GM19452 (cell line): ENCODE results near the gene KBTBD7.
A peak's percentile ranks its signal among the peaks of the same experiment; 100 is the strongest.

Experiments used
- ATAC-seq: cut with Tn5 transposase; IDR thresholded peaks from one replicate; pipeline ENCODE4 v1.9.1; 2021; ENCODE audit not compliant: unreplicated experiment

KBTBD7 gene

GRCh38 chr13:41193919-41194824 is at the start of gene KBTBD7:
TSS of gene KBTBD7 (minus strand) at chr13:41194569. CDS start at chr13:41194257, 312 bp downstream.
- ATAC-seq: peak; percentile 97

- ATAC-seq: no peak
Observed at GRCh38 chr13:41241626-41242025, 47.3 kb upstream of the KBTBD7 start.

- ATAC-seq: no peak
Observed at GRCh38 chr13:41236369-41236768, 42.0 kb upstream of the KBTBD7 start.

- no peak for ATAC-seq
Observed at GRCh38 chr13:41232578-41233480, 38.5 kb upstream of the KBTBD7 start.

GRCh38 chr13:41231786-41232185 is 37.4 kb upstream of the KBTBD7 start:
- ATAC-seq: no peak

GRCh38 chr13:41231025-41231677 is 36.8 kb upstream of the KBTBD7 start:
- no peak for ATAC-seq

- ATAC-seq: no peak
Observed at GRCh38 chr13:41229356-41229755, 35.0 kb upstream of the KBTBD7 start.

GRCh38 chr13:41224113-41225110 is 30.0 kb upstream of the KBTBD7 start:
- ATAC-seq: no peak

- ATAC-seq: no peak
Observed at GRCh38 chr13:41222259-41222852, 28.0 kb upstream of the KBTBD7 start.

- no peak for ATAC-seq
Observed at GRCh38 chr13:41220401-41220800, 26.0 kb upstream of the KBTBD7 start.

- no peak for ATAC-seq
Observed at GRCh38 chr13:41216160-41216559, 21.8 kb upstream of the KBTBD7 start.

- no peak for ATAC-seq
Observed at GRCh38 chr13:41213919-41214318, 19.6 kb upstream of the KBTBD7 start.

GRCh38 chr13:41213316-41213715 is 18.9 kb upstream of the KBTBD7 start:
- ATAC-seq: no peak

- no peak for ATAC-seq
Observed at GRCh38 chr13:41212881-41213280, 18.5 kb upstream of the KBTBD7 start.

GRCh38 chr13:41211062-41211461 is 16.7 kb upstream of the KBTBD7 start:
- no peak for ATAC-seq

GRCh38 chr13:41206467-41206866 is 12.1 kb upstream of the KBTBD7 start:
- ATAC-seq: no peak

GRCh38 chr13:41203810-41204209 is 9.4 kb upstream of the KBTBD7 start:
- ATAC-seq: no peak

- no peak for ATAC-seq
Observed at GRCh38 chr13:41200126-41200525, 5.8 kb upstream of the KBTBD7 start.

- ATAC-seq: peak; percentile 80
Observed at GRCh38 chr13:41199526-41199925, 5.2 kb upstream of the KBTBD7 start.

- ATAC-seq: no peak
Observed at GRCh38 chr13:41199079-41199478, 4.7 kb upstream of the KBTBD7 start.
